Measurements from ENCODE around the gene GLO1. TPM values are rescaled to one million over a fixed set of nuclear protein-coding genes. Genes with fewer than 3 reads are reported as not detected.

Gene GLO1
- total RNA-seq = 100 to 1,000 TPM in 2 of 4 donors, 10 to 100 TPM in 2; 65.3 to 166 (median 99.1) TPM

- Histone ChIP-seq H3K27me3 (no peaks in the 10 kb centered on the region), H3K9me3 (no peaks in the 10 kb centered on the region), H3K4me1 (no peaks in the 10 kb centered on the region), H3K4me3 (peak within 1 kb of the TSS; percentile 63 to 91), H3K27ac (peak within 1 kb of the TSS; percentile 95 to 97), H3K36me3 (no peaks in the 10 kb centered on the region)
- intact Hi-C loops (cut with DNase I; ENCODE audit: low total_unique reads) = no loop called here
- peak; percentile 96 to 98 for DNase-seq
- TF ChIP-seq POLR2A (IDR thresholded peaks at IDR 0.05) (peak; percentile 95 to 96), CTCF (IDR thresholded peaks at IDR 0.05) (peak in 1 of 4 experiments; percentile 10)
Measured at GRCh38 chr6:38702558-38703397, at the start of gene GLO1. Gene GLO1 (minus strand): TSS chr6:38703145. CDS start chr6:38703054, 91 bp downstream.

DNA sequence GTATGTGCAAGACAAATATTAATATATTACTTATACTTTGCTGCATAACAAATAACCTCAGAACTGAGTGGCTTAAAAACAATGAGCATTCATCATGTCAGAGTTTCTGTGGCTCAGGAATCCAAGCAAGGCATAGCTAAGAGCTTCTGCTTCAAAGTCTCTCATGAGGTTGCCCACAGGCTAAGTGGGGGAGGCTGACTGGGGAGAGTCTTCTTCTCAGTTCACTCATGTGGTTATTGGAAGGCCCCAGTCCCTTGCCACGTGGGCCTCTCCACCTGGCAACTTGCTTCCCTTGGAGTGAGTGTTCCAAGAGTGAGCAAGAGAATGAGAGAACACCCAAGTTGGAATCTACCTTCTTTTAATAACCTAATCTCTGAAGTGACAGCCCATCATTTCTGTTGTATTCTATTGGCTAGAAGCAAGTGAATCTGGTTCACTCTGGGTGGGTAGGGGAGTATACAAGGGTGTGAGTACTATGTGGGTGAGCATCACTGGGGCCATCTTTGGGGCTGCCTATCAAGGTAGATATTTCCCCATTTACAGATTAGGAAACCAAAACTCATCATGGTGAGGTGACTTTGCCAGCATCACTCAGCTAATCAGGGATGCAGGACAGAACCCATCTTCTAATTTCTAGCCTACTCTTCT is 48.1 kb upstream of the GLO1 start:
- Histone ChIP-seq H3K4me1 (no peaks in the 10 kb centered on the region), H3K36me3 (peaks cover 0 to 3% of the 10 kb centered on the region in 2 donors), H3K27me3 (no peaks in the 10 kb centered on the region), H3K27ac (no peak overlapping the region), H3K4me3 (no peak overlapping the region), H3K9me3 (no peaks in the 10 kb centered on the region)
- no peak for DNase-seq
- intact Hi-C loops (cut with DNase I; ENCODE audit: low total_unique reads) = no loop called here
- TF ChIP-seq CTCF (IDR thresholded peaks at IDR 0.05) (no peak), POLR2A (IDR thresholded peaks at IDR 0.05) (no peak)

DNA sequence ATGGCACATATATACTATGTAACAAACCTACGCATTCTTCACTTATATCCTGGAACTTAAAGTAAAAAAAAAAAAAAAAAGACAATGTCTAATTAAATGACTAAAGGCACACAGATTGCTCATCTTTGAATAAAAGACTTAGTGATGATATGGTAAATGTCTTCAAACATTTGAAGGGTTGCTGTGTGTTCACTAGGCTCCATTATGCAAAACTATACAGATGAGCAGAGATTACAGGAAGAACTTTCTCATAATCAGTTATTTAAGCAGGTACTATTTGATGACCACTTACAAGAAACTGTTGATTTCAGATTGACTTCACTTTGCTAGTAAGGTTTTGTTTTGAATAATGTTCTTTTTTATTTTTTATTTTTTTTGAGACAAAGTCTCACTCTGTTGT is 46.5 kb upstream of the GLO1 start:
- Histone ChIP-seq H3K27me3 (no peaks in the 10 kb centered on the region), H3K27ac (no peak overlapping the region), H3K4me1 (no peaks in the 10 kb centered on the region), H3K4me3 (no peak overlapping the region), H3K36me3 (peaks cover 0 to 3% of the 10 kb centered on the region in 2 donors), H3K9me3 (no peaks in the 10 kb centered on the region)
- no peak for DNase-seq
- TF ChIP-seq CTCF (IDR thresholded peaks at IDR 0.05) = no peak
- no peak for TF ChIP-seq POLR2A (IDR thresholded peaks at IDR 0.05)
- intact Hi-C loops (cut with DNase I; ENCODE audit: low total_unique reads) = no loop called here

GRCh38 chr6:38739532-38739931 is 36.6 kb upstream of the GLO1 start:
- Histone ChIP-seq H3K4me3 (no peak overlapping the region), H3K27ac (no peak overlapping the region), H3K27me3 (no peaks in the 10 kb centered on the region), H3K4me1 (no peaks in the 10 kb centered on the region), H3K36me3 (no peaks in the 10 kb centered on the region), H3K9me3 (no peaks in the 10 kb centered on the region)
- no peak for DNase-seq
- TF ChIP-seq POLR2A (IDR thresholded peaks at IDR 0.05) (no peak), CTCF (IDR thresholded peaks at IDR 0.05) (no peak)
- intact Hi-C loops (cut with DNase I; ENCODE audit: low total_unique reads) = no loop called here

DNA sequence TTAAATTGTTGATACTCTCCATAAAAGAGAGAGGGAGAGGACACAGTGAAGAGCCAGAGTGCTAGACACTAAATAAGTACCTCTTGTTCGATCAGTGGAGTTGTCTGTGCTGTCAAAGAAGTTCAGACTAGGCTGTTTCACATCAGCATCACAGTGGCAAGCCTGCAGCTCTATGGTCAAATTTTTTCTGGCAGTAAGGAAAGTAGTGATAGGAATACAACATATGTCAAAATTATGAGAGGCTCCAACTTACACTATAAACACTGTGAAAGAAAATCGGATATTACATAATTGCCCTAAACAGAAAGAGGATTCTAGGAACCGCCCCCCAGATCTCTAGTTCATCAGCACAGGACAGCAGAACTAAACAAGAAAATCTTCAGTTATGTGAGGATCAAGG is 35.3 kb upstream of the GLO1 start:
- no peaks in the 10 kb centered on the region for H3K4me1 ChIP-seq
- H3K4me3 ChIP-seq = no peak overlapping the region
- no peak overlapping the region for H3K27ac ChIP-seq
- TF ChIP-seq POLR2A (IDR thresholded peaks at IDR 0.05) (no peak), CTCF (IDR thresholded peaks at IDR 0.05) (no peak)
- intact Hi-C loops (cut with DNase I; ENCODE audit: low total_unique reads) = no loop called here
- no peaks in the 10 kb centered on the region for H3K9me3 ChIP-seq
- H3K36me3 ChIP-seq = no peaks in the 10 kb centered on the region
- no peak for DNase-seq
- H3K27me3 ChIP-seq = no peaks in the 10 kb centered on the region
